HEK293 (cell line): ENCODE results near the gene TOR1A.

ENCODE experiments used
- CTCF ChIA-PET: fragments of 350-600 bp; formaldehyde crosslinking; extraction: SDS; loops from one replicate; lab custom pipeline; 2021; ENCODE audit warnings: antibody characterized with exemption; lab: Yijun Ruan, JAX
- POLR2A ChIA-PET: fragments of 300-600 bp; formaldehyde crosslinking; extraction: SDS; loops from one replicate; lab custom pipeline; 2020; ENCODE audit warnings: antibody characterized with exemption, inconsistent platforms; lab: Yijun Ruan, JAX
- H3K27ac ChIP-seq: fragments of 200-500 bp; sonication (Bioruptor generic); 2 replicates; pipeline ENCODE4 v1.5.1; 2014; ENCODE audit warnings: low read depth, low read length, control low read depth, inconsistent platforms; ENCODE audit errors: extremely low read depth
- H3K36me3 ChIP-seq, 2 experiments: fragments of 200-500 bp in 1 of 2; sonication (Bioruptor generic) in 1 of 2; 1 replicate in 1 of 2; 2 replicates in 1 of 2; pipeline ENCODE4 v1.5.1; 2014 to 2017; ENCODE audit warnings: inconsistent platforms in 2 of 2, low read length in 2 of 2; ENCODE audit not compliant: control insufficient read depth in 2 of 2, insufficient read depth in 1 of 2
- H3K4me1 ChIP-seq: fragments of 200-500 bp; sonication (Bioruptor generic); 2 replicates; pipeline ENCODE4 v1.5.1; 2014; ENCODE audit warnings: mild to moderate bottlenecking, low read length, inconsistent platforms; ENCODE audit not compliant: control insufficient read depth, insufficient read depth
- H3K4me3 ChIP-seq: 2 replicates; pipeline ENCODE4 v1.5.1; 2011; ENCODE audit warnings: low read depth, mild to moderate bottlenecking, control low read depth, low read length, moderate library complexity
- H3K9me3 ChIP-seq: fragments of 200-500 bp; sonication (Bioruptor generic); 2 replicates; pipeline ENCODE4 v1.5.1; 2014; ENCODE audit warnings: low read depth, low read length, inconsistent platforms; ENCODE audit not compliant: control insufficient read depth, insufficient read depth
- KLF16 ChIP-seq: fragments of 450-650 bp; formaldehyde crosslinking; IDR thresholded peaks from 2 replicates; pipeline ENCODE4 v1.5.1; 2017; ENCODE audit warnings: missing biosample characterization, missing genetic modification characterization
- KLF9 ChIP-seq: fragments of 450-650 bp; formaldehyde crosslinking; IDR thresholded peaks from 2 replicates; pipeline ENCODE4 v1.5.1; 2016; ENCODE audit warnings: missing biosample characterization, missing genetic modification characterization, low read depth
- PRDM10 ChIP-seq: fragments of 450-650 bp; formaldehyde crosslinking; IDR thresholded peaks from 2 replicates; pipeline ENCODE4 v1.5.1; 2016; ENCODE audit warnings: missing biosample characterization, missing genetic modification characterization
- ZFP37 ChIP-seq: fragments of 450-650 bp; formaldehyde crosslinking; IDR thresholded peaks from 2 replicates; pipeline ENCODE4 v1.5.1; 2016; ENCODE audit warnings: missing biosample characterization, missing genetic modification characterization
- ZNF169 ChIP-seq: fragments of 450-650 bp; formaldehyde crosslinking; IDR thresholded peaks from 2 replicates; pipeline ENCODE4 v1.5.1; 2016; ENCODE audit warnings: missing biosample characterization, missing genetic modification characterization
- ZNF184 ChIP-seq: fragments of 450-650 bp; IDR thresholded peaks from 2 replicates; pipeline ENCODE4 v1.5.1; 2018; ENCODE audit warnings: missing biosample characterization, mild to moderate bottlenecking, missing genetic modification characterization
- ZNF239 ChIP-seq: fragments of 450-650 bp; formaldehyde crosslinking; IDR thresholded peaks from 2 replicates; pipeline ENCODE4 v1.5.1; 2016; ENCODE audit warnings: missing biosample characterization, missing genetic modification characterization
- ZNF366 ChIP-seq: fragments of 450-650 bp; formaldehyde crosslinking; conservative IDR thresholded peaks from 2 replicates; pipeline ENCODE4 v1.5.1; 2016; ENCODE audit warnings: missing biosample characterization, missing genetic modification characterization
- ZNF404 ChIP-seq: fragments of 450-650 bp; formaldehyde crosslinking; IDR thresholded peaks from 2 replicates; pipeline ENCODE4 v1.5.1; 2017; ENCODE audit warnings: missing biosample characterization, missing genetic modification characterization
- ZNF473 ChIP-seq: fragments of 450-650 bp; formaldehyde crosslinking; IDR thresholded peaks from 2 replicates; pipeline ENCODE4 v1.5.1; 2017; ENCODE audit warnings: missing biosample characterization, missing genetic modification characterization
- ZNF529 ChIP-seq: fragments of 450-650 bp; formaldehyde crosslinking; IDR thresholded peaks from 2 replicates; pipeline ENCODE4 v1.5.1; 2017; ENCODE audit warnings: missing genetic modification characterization, missing biosample characterization; ENCODE audit not compliant: insufficient replicate concordance
- ZNF530 ChIP-seq: fragments of 450-650 bp; formaldehyde crosslinking; IDR thresholded peaks from 2 replicates; pipeline ENCODE4 v1.5.1; 2016; ENCODE audit warnings: low read depth, missing biosample characterization, missing genetic modification characterization
- ZNF544 ChIP-seq: fragments of 450-650 bp; formaldehyde crosslinking; IDR thresholded peaks from 2 replicates; pipeline ENCODE4 v1.5.0; 2017; ENCODE audit warnings: missing biosample characterization, missing genetic modification characterization
- ZNF560 ChIP-seq: fragments of 450-650 bp; formaldehyde crosslinking; IDR thresholded peaks from 2 replicates; pipeline ENCODE4 v1.5.1; 2017; ENCODE audit warnings: missing biosample characterization, missing genetic modification characterization, borderline replicate concordance
- ZNF792 ChIP-seq: fragments of 450-650 bp; formaldehyde crosslinking; IDR thresholded peaks from 2 replicates; pipeline ENCODE4 v1.5.1; 2016; ENCODE audit warnings: missing biosample characterization, missing genetic modification characterization
- ZSCAN18 ChIP-seq: fragments of 450-650 bp; formaldehyde crosslinking; IDR thresholded peaks from 2 replicates; pipeline ENCODE4 v1.5.1; 2016; ENCODE audit warnings: missing biosample characterization, missing genetic modification characterization
- TF ChIP-seq, protein P1 (sequence below): fragments of 450-650 bp; formaldehyde crosslinking; IDR thresholded peaks from 2 replicates; pipeline ENCODE4 v1.5.1; 2016; ENCODE audit warnings: missing biosample characterization, missing genetic modification characterization, low read depth
- TF ChIP-seq, protein P2 (sequence below): fragments of 450-650 bp; IDR thresholded peaks from 2 replicates; pipeline ENCODE4 v1.5.1; 2018; ENCODE audit warnings: missing biosample characterization, mild to moderate bottlenecking, missing genetic modification characterization

TOR1A gene

GRCh38 chr9:129809346-129809745, 14.6 kb downstream of the TOR1A start (continued):
- no peak for TF ChIP-seq PRDM10 (tag by site-specific recombination)
- no peak for TF ChIP-seq ZNF792 (tag by site-specific recombination)
- TF ChIP-seq, protein P1, sequence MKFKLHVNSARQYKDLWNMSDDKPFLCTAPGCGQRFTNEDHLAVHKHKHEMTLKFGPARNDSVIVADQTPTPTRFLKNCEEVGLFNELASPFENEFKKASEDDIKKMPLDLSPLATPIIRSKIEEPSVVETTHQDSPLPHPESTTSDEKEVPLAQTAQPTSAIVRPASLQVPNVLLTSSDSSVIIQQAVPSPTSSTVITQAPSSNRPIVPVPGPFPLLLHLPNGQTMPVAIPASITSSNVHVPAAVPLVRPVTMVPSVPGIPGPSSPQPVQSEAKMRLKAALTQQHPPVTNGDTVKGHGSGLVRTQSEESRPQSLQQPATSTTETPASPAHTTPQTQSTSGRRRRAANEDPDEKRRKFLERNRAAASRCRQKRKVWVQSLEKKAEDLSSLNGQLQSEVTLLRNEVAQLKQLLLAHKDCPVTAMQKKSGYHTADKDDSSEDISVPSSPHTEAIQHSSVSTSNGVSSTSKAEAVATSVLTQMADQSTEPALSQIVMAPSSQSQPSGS (tag by site-specific recombination): no peak
- TF ChIP-seq ZNF544 (tag by site-specific recombination): no peak
- no peak for TF ChIP-seq ZNF473 (tag by site-specific recombination)
- no peak for TF ChIP-seq ZFP37 (tag by site-specific recombination)
- TF ChIP-seq ZNF169 (tag by site-specific recombination): no peak
- TF ChIP-seq ZNF530 (tag by site-specific recombination): no peak
- TF ChIP-seq ZNF239 (tag by site-specific recombination): no peak
- TF ChIP-seq, all 188 proteins: peak for 0

GRCh38 chr9:129806061-129806460, 17.9 kb downstream of the TOR1A start:
- peaks cover 11 to 57% of the 10 kb centered on the region in 2 experiments; a peak in 2 of 3 replicates for H3K36me3 ChIP-seq
- no peaks in the 10 kb centered on the region for H3K4me1 ChIP-seq
- no peak for TF ChIP-seq ZNF473 (tag by site-specific recombination)
- TF ChIP-seq ZNF560: no peak
- no peak for TF ChIP-seq ZNF366
- no peak for TF ChIP-seq ZNF184 (tag by site-specific recombination)
- TF ChIP-seq, protein P2, sequence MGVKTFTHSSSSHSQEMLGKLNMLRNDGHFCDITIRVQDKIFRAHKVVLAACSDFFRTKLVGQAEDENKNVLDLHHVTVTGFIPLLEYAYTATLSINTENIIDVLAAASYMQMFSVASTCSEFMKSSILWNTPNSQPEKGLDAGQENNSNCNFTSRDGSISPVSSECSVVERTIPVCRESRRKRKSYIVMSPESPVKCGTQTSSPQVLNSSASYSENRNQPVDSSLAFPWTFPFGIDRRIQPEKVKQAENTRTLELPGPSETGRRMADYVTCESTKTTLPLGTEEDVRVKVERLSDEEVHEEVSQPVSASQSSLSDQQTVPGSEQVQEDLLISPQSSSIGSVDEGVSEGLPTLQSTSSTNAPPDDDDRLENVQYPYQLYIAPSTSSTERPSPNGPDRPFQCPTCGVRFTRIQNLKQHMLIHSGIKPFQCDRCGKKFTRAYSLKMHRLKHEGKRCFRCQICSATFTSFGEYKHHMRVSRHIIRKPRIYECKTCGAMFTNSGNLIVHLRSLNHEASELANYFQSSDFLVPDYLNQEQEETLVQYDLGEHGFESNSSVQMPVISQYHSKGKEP (tag by site-specific recombination): no peak
- no peak for TF ChIP-seq ZNF404 (tag by site-specific recombination)
- no peak for TF ChIP-seq KLF16 (tag by site-specific recombination)
- TF ChIP-seq ZFP37 (tag by site-specific recombination): no peak
- TF ChIP-seq KLF9 (tag by site-specific recombination): no peak
- no peak for TF ChIP-seq ZSCAN18 (tag by site-specific recombination)
- no peak for TF ChIP-seq ZNF529 (tag by site-specific recombination)
- no peak overlapping the region for H3K4me3 ChIP-seq
- CTCF ChIA-PET: no interaction called here
- no peaks in the 10 kb centered on the region for H3K9me3 ChIP-seq
- POLR2A ChIA-PET: interaction anchor here (0.7 kb wide), 1 partner anchor 710 kb away, joined by 4 read pairs; no protein-coding TSS in a partner anchor
- no peak overlapping the region for H3K27ac ChIP-seq
